NCI-H1092 (cell line): ENCODE measurements around the gene RPUSD1.
"Not testable (repeated sequence)": the region's sequence is repeated elsewhere in the genome, so short reads cannot be mapped to it uniquely, and the experiment has no call there.

Source experiments
- DNase-seq: peaks from one replicate; lab custom pipeline; 2025; lab: John Stamatoyannopoulos, UW

RPUSD1 gene

DNA sequence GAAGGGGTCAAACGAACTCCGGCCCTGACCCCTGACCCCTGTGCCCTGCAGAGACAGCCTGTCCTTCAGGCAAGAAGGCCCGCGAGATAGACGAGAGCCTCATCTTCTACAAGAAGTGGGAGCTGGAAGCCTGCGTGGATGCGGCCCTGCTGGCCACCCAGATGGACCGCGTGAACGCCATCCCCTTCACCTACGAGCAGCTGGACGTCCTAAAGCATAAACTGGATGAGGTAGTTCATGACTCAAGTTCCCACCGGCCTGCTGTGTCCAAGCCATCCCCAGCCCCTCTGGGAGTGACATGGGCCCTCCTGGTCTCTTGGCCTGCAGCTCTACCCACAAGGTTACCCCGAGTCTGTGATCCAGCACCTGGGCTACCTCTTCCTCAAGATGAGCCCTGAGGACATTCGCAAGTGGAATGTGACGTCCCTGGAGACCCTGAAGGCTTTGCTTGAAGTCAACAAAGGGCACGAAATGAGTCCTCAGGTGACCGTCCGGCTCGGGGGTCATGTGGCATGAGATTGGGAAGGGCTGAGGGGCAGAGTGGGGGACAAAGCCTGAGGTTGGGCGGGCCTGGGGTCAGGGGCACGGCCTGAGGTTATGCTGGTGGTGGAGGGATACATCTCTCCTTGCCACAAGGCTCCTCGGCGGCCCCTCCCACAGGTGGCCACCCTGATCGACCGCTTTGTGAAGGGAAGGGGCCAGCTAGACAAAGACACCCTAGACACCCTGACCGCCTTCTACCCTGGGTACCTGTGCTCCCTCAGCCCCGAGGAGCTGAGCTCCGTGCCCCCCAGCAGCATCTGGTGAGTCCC lies 22.0 kb downstream of the RPUSD1 start:
- no peak for DNase-seq

- DNase-seq, result no peak
Observed at GRCh38 chr16:765488-765865, 22.7 kb downstream of the RPUSD1 start.

DNA sequence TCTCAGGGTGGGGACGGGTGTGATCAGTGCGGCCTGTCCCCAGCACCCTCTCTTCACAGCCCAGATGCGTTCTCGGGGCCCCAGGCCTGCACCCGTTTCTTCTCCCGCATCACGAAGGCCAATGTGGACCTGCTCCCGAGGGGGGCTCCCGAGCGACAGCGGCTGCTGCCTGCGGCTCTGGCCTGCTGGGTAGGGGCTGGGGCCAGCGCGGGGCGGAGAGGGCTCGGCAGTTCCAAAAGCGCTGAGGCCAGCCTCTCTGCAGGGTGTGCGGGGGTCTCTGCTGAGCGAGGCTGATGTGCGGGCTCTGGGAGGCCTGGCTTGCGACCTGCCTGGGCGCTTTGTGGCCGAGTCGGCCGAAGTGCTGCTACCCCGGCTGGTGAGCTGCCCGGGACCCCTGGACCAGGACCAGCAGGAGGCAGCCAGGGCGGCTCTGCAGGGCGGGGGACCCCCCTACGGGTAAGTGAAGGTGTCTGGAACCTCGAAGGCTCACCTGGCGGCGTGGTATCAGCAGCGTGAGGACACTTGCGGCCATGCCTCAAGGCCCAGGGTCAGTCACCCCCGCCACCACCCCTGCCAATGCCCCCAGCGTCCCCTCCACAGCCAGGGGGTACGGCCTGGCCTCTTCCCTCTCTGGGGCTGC lies 23.2 kb downstream of the RPUSD1 start:
- no peak for DNase-seq

DNA sequence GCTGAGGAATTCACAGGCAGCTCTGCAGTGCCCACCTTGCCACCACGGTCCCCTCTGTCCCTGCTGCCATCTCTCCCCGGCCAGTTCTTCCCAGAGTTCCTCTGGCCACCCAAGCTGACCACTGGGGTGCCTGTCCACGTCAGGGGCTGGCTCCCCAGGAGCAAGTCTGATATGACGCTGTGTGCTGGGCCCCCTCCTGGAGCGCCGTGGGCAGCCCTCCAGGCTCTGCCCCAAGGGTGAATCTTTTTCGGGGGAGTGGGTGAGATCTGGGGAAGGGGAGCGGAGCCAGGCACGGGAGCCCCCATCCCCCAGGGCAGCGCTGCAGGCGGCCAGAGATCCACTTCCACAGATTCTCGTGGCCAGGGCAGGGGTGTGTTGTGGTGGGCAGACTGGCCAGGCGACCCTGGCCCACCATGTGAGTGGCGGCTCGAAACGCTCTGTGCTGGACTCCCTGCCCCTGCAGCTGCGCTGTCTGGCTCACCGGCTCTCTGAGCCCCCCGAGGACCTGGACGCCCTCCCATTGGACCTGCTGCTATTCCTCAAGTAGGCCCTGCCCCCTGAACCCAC lies 23.9 kb downstream of the RPUSD1 start:
- no peak for DNase-seq

DNA sequence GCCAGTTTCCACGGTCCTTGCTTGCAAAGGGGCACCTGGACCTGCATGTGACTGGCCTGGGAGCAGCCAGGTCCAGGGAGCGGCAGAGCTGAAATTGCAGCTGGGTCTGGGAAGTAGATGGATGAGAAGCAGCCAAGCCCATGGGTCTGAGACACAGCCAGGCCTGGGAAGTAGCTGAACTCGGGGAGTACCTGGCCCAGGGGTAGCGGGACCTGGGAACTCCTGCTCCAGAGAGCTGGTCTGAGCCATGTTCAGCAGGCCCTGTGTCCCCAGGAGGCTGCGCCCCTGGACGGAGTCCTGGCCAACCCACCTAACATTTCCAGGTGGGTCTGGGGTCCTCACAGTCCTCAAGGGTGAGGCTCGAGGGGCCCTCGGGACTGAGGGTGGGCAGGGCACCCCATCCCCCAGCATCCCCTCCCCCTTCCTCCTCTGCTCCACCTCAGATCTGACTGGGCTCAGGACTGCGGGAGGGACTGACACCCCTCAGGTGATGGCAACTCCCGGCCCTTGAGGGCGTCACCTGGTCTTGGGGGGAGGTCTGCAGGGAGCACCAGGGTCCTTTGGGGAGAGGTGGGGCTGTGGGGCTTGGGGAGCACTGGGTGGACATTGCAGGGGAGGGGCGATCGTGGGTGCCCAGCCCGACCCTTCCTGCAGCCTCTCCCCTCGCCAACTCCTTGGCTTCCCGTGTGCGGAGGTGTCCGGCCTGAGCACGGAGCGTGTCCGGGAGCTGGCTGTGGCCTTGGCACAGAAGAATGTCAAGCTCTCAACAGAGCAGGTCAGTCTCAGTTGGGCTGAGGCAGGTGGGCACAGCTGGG lies 24.6 kb downstream of the RPUSD1 start:
- DNase-seq, result no peak

DNA sequence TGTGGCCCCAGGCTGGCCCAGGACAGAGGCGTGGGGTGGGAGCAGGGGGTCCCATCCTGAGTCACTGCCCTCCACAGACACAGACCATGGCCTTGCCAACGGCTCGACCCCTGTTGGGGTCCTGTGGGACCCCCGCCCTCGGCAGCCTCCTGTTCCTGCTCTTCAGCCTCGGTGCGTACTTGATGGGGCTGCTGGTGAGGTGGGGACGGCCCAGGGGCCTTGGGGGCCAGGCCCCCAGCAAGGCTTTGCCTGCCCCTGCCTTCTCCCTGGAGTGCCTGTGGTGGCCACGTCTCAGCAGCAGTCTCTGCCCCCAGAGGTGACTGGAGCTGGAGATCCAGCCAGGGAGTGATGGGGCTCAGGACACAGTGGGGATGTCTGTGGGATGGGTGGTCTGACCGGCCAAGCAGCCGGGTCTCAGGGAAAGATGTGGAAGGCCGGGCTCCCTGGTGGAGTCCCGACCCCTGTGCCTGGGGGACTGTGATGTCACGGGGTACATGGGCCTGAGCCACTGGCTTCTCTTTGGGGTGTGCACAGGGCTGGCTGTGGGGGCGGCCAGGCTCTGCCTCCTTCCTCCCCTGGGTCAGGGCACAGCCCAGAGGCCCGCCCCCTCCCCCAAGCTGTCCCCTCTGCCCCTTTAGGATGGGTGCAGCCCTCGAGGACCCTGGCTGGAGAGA lies 25.4 kb downstream of the RPUSD1 start:
- DNase-seq, result no peak

DNA sequence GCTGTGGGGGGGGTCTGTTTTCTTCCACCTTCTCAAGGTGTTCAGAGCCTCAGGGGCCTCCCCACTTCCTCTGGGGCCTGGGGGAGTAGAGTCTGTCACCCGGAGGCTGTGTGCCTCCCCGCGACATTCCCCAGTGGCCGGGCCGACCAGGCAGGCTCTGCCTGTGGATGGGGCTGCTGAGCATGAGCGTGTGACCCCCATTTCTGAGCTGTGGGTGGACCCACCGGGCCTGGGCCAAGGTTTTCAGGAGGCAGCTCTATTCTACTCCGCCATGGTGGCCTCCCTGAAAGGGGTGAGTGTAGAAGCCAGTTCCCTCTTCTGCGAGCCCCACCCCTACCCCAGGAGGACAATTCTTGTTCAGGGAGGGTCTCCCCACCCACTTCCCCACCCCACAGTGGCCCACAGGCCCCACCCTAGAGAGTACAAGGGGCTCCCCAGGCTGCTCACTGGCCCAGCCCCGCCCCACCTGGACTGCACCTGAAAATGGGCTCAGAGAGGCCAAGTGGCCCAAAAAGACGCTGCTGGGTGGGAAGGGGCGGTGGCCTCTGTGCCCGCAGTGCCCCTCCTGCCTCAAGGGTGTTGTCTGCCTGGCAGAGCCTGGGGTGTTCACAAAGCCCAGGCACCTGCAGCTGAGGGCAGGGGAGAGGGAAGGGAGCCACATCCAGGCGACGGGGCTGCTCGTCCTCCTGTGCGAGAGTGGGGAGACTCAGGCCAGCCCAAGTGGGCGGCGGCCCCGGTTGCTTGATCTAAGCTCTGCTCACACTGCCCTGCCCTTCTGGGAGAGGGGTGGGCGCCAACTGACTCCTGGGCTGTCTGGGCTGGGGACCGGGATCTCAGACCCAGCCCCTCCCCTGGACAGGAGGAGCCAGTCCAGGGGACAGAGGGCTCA lies 26.3 kb downstream of the RPUSD1 start:
- no peak for DNase-seq

DNA sequence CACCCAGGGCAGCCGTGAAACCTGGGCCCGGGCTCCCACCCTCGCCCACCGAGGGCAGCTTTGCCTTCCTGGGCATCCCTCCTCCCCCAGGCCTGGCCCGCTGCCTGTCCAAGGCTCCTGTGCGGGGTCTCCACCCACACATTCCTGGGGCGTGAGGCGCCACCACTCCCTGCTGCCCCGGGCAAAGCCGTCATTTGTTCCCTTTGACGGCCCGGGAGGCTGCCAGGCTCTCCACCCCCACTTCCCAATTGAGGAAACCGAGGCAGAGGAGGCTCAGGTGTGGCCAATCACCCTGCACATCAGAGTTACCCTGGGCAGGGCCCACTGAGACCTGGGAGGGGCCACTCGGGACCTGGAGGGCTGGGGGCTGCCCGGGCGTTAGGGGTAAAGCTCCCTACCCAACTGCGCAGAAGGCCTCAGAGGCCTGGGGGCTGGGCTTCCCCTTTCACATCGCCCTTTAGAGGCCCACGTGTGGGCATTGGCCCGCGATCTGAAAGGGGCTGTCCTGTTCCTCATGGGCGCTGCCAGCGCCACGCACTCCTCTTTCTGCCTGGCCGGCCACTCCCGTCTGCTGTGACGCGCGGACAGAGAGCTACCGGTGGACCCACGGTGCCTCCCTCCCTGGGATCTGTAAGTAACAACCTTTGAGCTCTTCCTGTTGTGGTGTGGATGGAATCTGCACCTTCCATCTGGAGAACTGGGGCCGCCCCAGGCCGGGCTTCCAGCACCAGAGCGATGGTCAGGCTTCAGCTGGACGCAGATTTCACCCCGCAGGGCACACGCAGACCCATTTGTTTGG lies 27.4 kb downstream of the RPUSD1 start, which contains the start of gene MSLN:
TSS of gene MSLN (plus strand) at position 190 of the 799 bp plus-strand sequence. CDS start 1,947 bp downstream, outside the sequence.
- DNase-seq, result no peak

DNA sequence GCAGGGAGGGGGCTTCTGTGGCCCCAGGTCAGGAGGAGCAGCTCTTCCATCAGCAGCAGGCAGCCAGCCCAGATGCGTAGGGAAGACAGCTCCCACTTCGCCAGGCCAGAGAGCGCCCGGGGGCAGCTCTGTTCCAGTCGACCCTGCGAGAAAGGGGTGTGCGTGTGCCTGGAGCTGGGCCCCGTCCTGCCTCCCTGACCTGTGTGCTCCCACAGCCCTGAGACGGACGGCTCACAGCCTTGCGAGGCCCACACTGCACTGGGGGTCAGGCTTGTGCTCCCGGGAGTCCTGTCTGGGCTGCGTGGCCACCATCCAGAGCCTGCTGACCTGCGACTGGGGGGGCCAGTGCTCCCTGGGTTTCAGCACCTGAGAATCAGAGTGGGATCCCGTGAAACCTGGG lies 28.1 kb downstream of the RPUSD1 start:
- no peak for DNase-seq

DNA sequence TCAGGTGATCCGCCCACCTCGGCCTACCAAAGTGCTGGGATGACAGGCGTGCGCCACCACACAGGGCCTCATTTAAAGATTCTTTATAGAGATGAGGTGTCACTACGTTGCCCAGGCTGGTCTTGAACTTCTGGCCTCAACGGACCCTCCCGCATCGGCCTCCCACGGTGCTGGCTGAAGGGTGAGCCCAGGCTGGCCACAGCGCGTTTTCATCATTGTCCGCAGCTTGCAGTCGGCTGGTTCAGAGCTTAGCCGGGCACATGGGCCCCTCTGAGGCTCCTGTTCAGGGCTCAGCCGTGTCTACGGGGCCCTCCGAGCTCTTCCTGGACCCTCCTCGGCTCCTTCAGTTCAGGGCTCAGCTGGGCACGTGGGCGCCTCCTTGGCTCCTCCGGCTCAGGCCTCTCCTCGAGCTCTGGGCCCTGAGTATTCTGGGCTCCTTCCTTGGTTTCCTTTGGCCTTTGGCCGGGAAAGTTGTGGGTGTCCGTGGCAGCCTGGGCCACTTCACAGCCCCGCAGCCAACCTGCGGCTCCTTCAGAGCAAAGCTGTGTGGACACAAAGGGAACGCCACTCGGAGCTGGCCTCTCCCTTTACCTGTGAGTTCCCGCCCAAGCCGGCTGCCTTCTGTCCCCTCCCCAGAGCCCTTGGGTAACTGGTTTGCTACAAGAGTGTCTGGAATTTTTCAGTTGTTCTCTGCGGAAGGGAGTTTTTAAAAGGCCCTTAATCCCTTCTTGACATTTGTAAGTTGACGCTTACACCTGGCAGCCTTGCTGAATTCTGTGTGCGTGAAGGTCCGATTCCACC lies 28.9 kb downstream of the RPUSD1 start:
- DNase-seq, result no peak

DNA sequence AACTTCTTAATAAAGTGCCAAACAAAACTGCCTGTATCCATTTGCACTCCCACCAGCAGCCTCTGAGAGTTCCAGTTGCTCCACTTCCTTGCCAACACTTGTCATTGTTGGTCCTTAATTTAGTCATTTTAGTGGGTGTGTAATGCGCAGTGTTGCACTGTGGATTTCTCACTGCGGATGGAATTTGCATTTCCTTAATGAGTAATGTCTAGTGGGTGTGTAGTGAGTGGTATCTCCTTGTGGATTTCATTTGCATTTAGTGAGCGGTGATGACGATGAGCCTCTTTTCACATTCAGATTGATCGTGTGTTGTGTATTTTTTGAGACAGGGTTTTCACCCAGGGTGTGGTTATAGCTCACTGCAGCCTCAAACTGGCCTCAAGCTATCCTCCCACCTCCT lies 31.8 kb downstream of the RPUSD1 start:
- DNase-seq, result no peak

DNA sequence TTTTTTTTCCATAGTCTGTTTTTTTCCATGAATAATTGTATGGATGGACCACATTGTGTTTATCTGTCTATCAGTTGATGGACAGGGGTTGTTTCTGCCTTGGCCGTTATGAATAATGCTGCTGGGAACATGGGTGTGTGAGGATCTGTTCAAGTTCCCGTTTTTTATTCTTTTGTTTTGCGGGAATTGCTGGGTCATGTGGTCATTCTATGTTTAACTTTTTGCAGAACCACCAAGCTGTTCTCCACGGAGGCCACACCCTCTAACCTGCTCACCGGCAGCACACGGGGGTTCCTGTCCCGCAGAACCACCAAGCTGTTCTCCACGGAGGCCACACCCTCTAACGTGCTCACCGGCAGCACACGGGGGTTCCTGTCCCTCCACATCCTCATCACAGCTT lies 33.5 kb downstream of the RPUSD1 start:
- DNase-seq, result no peak

DNA sequence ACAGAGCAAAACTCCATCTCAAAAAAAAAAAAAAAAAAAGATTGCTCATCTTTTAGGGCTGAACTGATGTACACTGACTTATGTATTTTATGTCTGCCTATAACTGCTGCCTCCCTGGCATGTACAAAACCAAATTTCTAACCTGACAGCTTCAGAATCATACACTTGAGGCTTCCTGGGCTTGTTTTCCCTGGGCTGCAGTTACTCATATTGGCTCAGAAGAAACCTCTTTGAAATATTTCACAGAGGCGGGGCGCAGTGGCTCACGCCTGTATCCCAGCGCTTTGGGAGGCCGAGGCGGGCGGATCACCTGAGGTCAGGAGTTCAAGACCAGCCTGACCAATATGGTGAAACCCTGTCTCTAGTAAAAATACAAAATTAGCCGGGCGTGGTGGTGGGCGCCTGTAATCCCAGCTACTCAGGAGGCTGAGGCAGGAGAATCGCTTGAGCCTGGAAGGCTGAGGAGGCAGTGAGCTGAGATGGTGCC lies 34.0 kb downstream of the RPUSD1 start:
- DNase-seq, result not testable (repeated sequence)

GRCh38 chr16:752007-752312 lies 36.2 kb downstream of the RPUSD1 start:
- DNase-seq, result no peak

- DNase-seq, result no peak
Observed at GRCh38 chr16:751152-752006, 36.8 kb downstream of the RPUSD1 start.

DNA sequence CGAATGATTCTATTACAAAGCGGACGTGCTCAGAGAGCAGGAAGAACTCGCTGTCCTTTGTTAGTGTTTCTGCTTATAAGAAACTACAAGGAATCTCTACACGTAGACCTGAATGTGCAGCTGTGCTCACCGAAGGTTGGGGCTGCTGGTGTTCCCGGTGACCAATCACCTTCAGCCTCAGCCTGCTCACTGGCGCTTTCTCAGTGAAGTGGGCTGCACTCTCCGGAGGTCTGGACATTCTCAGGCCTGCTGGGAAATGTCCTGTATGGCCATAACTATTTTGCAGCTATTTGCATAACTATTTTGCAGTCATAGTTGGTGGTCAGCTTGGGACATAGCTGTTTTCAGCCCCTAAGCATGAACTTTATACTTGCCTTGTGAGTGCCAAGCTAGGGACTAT lies 37.7 kb downstream of the RPUSD1 start:
- DNase-seq, result no peak

GRCh38 chr16:749010-749409 lies 39.2 kb downstream of the RPUSD1 start:
- no peak for DNase-seq
